Small intestine (tissue), 7 donors: Measurements from ENCODE around the gene CNKSR3. TPM values are rescaled to one million over a fixed set of nuclear protein-coding genes. Genes with fewer than 3 reads are reported as not detected.

Source experiments
- DNase-seq, 2 donors: peaks; one replicate each; pipeline versions ENCODE4 v3.0.0 to v3.0.0-alpha.2; 2013
- FAIRE-seq: peaks from 2 replicates; lab custom pipeline; 2012; peaks lifted over from hg19 to GRCh38; lab: Jason Lieb, UNC
- H3K27ac ChIP-seq, 3 donors: one replicate each; pipeline ENCODE4 v1.5.1; 2013; ENCODE audit warnings: low read length in 2 of 3, mild to moderate bottlenecking in 2 of 3, control low read depth in 1 of 3, inconsistent platforms in 1 of 3, low read depth in 1 of 3, moderate library complexity in 1 of 3
- H3K27me3 ChIP-seq, 3 donors: one replicate each; pipeline ENCODE4 v1.6.1; 2013; ENCODE audit warnings: low read length in 3 of 3, inconsistent platforms in 1 of 3; ENCODE audit not compliant: control insufficient read depth in 3 of 3, insufficient read depth in 3 of 3
- H3K36me3 ChIP-seq, 3 donors: one replicate each; pipeline ENCODE4 v1.6.1; 2013; ENCODE audit warnings: low read length in 3 of 3, inconsistent platforms in 1 of 3, low read depth in 1 of 3, mild to moderate bottlenecking in 1 of 3, moderate library complexity in 1 of 3; ENCODE audit not compliant: control insufficient read depth in 3 of 3, insufficient read depth in 2 of 3
- H3K4me1 ChIP-seq, 3 donors: one replicate each; pipeline ENCODE4 v1.6.1; 2013; ENCODE audit warnings: low read length in 2 of 3, inconsistent platforms in 1 of 3, low read depth in 1 of 3, mild to moderate bottlenecking in 1 of 3, moderate library complexity in 1 of 3; ENCODE audit not compliant: control insufficient read depth in 3 of 3, insufficient read depth in 2 of 3
- H3K4me3 ChIP-seq, 3 donors: one replicate each; pipeline ENCODE4 v1.5.1; 2013; ENCODE audit warnings: low read length in 3 of 3, control low read depth in 1 of 3, inconsistent platforms in 1 of 3, low read depth in 1 of 3, mild to moderate bottlenecking in 1 of 3, moderate library complexity in 1 of 3
- H3K9me3 ChIP-seq, 2 donors: one replicate each; pipeline ENCODE4 v1.6.1; 2013; ENCODE audit warnings: low read depth in 1 of 2, low read length in 1 of 2; ENCODE audit not compliant: control insufficient read depth in 2 of 2, insufficient read depth in 1 of 2
- WGBS, 3 donors: extraction: QIAGEN DNeasy Blood & Tissue Kit; methylation state at CpG; one replicate each; pipeline ENCODE4 v1.1.7; 2013; 5-methylcytosine and 5-hydroxymethylcytosine counted together
- polyA plus RNA-seq, 4 donors: library from polyadenylated mRNA; stranded (reverse) in 3 of 4; unstranded in 1 of 4; fragments of 200-250 nt in 3 of 4; fragments of 120-200 nt in 1 of 4; gene quantifications; one replicate each; pipeline versions ENCODE4 v1.2.1 to v1.2.3, GENCODE V29; 2013
- donor health status: healthy with polysubstance abuse.
- donor health status: control.
- donor health status: control.
- donor health status: Bipolar disorder and iron deficiency.
- donor health status: healthy.

CNKSR3 gene
- polyA plus RNA-seq, 4 donors: 10.6 to 34.6 (median 11.6) TPM

- FAIRE-seq (no peak), DNase-seq (no peak)
- Histone ChIP-seq H3K4me3 (no peak overlapping the region), H3K27me3 (no peaks in the 10 kb centered on the region), H3K36me3 (peaks cover 0 to 22% (median 2%) of the 10 kb centered on the region in 3 donors), H3K9me3 (no peaks in the 10 kb centered on the region), H3K4me1 (no peaks in the 10 kb centered on the region), H3K27ac (no peak overlapping the region)
- 83 to 85% (median 83%) methylated on average over 16 of the region's 16 CpGs for WGBS, 3 donors
These were observed 13.5 kb downstream of the CNKSR3 start for GRCh38 chr6:154496793-154497517.

- FAIRE-seq (no peak), DNase-seq (no peak)
- Histone ChIP-seq H3K4me3 (no peak overlapping the region), H3K36me3 (peaks cover 0 to 22% (median 2%) of the 10 kb centered on the region in 3 donors), H3K27me3 (no peaks in the 10 kb centered on the region), H3K9me3 (no peaks in the 10 kb centered on the region), H3K27ac (no peak overlapping the region), H3K4me1 (no peaks in the 10 kb centered on the region)
- WGBS, 3 donors: 75 to 91% (median 88%) methylated on average over 4 of the region's 4 CpGs
These were observed 14.3 kb downstream of the CNKSR3 start for GRCh38 chr6:154496186-154496585.

GRCh38 chr6:154494592-154495311, 15.7 kb downstream of the CNKSR3 start:
- no peak overlapping the region for H3K4me3 ChIP-seq
- FAIRE-seq (no peak), DNase-seq (no peak)
- H3K27ac ChIP-seq: no peak overlapping the region
- 82 to 95% (median 90%) methylated on average over 5 of the region's 5 CpGs for WGBS, 3 donors
- no peaks in the 10 kb centered on the region for H3K27me3 ChIP-seq
- peaks cover 0 to 22% (median 2%) of the 10 kb centered on the region in 3 donors for H3K36me3 ChIP-seq
- no peaks in the 10 kb centered on the region for H3K9me3 ChIP-seq
- no peaks in the 10 kb centered on the region for H3K4me1 ChIP-seq

GRCh38 chr6:154491567-154492470, 18.7 kb downstream of the CNKSR3 start:
- DNase-seq (no peak), FAIRE-seq (no peak)
- H3K4me1 ChIP-seq: peaks cover 0 to 2% (median 0%) of the 10 kb centered on the region in 3 donors
- no peaks in the 10 kb centered on the region for H3K9me3 ChIP-seq
- no peak overlapping the region for H3K27ac ChIP-seq
- H3K4me3 ChIP-seq: no peak overlapping the region
- 66 to 78% (median 78%) methylated on average over 5 of the region's 5 CpGs for WGBS, 3 donors
- H3K36me3 ChIP-seq: peaks cover 0 to 16% (median 0%) of the 10 kb centered on the region in 3 donors
- no peaks in the 10 kb centered on the region for H3K27me3 ChIP-seq

- DNase-seq: no peak
- H3K27me3 ChIP-seq: no peaks in the 10 kb centered on the region
- no peak for FAIRE-seq
- no peak overlapping the region for H3K4me3 ChIP-seq
- H3K4me1 ChIP-seq: peaks cover 4 to 9% (median 5%) of the 10 kb centered on the region in 3 donors
- no peaks in the 10 kb centered on the region for H3K9me3 ChIP-seq
- no peak overlapping the region for H3K27ac ChIP-seq
- peaks cover 0 to 11% (median 0%) of the 10 kb centered on the region in 3 donors for H3K36me3 ChIP-seq
- WGBS, 3 donors: 90 to 93% (median 92%) methylated on average over 5 of the region's 5 CpGs
These were observed 20.7 kb downstream of the CNKSR3 start for GRCh38 chr6:154489822-154490221.

GRCh38 chr6:154488802-154489437, 21.6 kb downstream of the CNKSR3 start:
- DNase-seq (no peak), FAIRE-seq (no peak)
- H3K4me1 ChIP-seq: peaks cover 4 to 9% (median 5%) of the 10 kb centered on the region in 3 donors
- no peak overlapping the region for H3K4me3 ChIP-seq
- WGBS, 3 donors: 82 to 88% (median 87%) methylated on average over 11 of the region's 11 CpGs
- H3K9me3 ChIP-seq: no peaks in the 10 kb centered on the region
- peaks cover 0 to 10% (median 0%) of the 10 kb centered on the region in 3 donors for H3K36me3 ChIP-seq
- H3K27ac ChIP-seq: no peak overlapping the region
- no peaks in the 10 kb centered on the region for H3K27me3 ChIP-seq

GRCh38 chr6:154488248-154488593, 22.3 kb downstream of the CNKSR3 start:
- H3K27ac ChIP-seq: no peak overlapping the region
- H3K4me3 ChIP-seq: no peak overlapping the region
- no peaks in the 10 kb centered on the region for H3K9me3 ChIP-seq
- peaks cover 0 to 10% (median 0%) of the 10 kb centered on the region in 3 donors for H3K36me3 ChIP-seq
- DNase-seq (no peak), FAIRE-seq (no peak)
- 76 to 88% (median 81%) methylated on average over 1 of the region's 1 CpG for WGBS, 3 donors
- peaks cover 4 to 9% (median 5%) of the 10 kb centered on the region in 3 donors for H3K4me1 ChIP-seq
- no peaks in the 10 kb centered on the region for H3K27me3 ChIP-seq
